A549 (cell line): Measurements from ENCODE around the gene SYNCRIP. TPM values are rescaled to one million over a fixed set of nuclear protein-coding genes. Genes with fewer than 3 reads are reported as not detected.
A peak's percentile ranks its signal among the peaks of the same experiment; 100 is the strongest.

Source experiments
- ATAC-seq, 2 experiments: fragments of 200-7000 bp in 1 of 2; fragments of >200 bp in 1 of 2; cut with Nextera tagmentation in 1 of 2; cut with Tn5 transposase in 1 of 2; 3 replicates each; pipeline versions ENCODE4 v1.8.0 to v1.9.1; 2018 to 2020; ENCODE audit warnings: mild to moderate bottlenecking in 1 of 2, moderate library complexity in 1 of 2
- CTCF ChIA-PET: fragments of 300-600 bp; sonication (Branson Sonifier 250); formaldehyde crosslinking; extraction: SDS; loops from one replicate; lab custom pipeline; 2021; ENCODE audit warnings: antibody characterized with exemption, inconsistent platforms; lab: Yijun Ruan, JAX
- POLR2A ChIA-PET: fragments of 350-600 bp; formaldehyde crosslinking; extraction: SDS; loops from one replicate; lab custom pipeline; 2021; ENCODE audit warnings: antibody characterized with exemption, inconsistent platforms; lab: Yijun Ruan, JAX
- DNase-seq, 2 experiments: peaks; one replicate each; pipeline versions ENCODE4 v3.0.0 to v3.0.0-alpha.2; 2011 to 2016; ENCODE audit warnings: low read depth in 1 of 2, low spot score in 1 of 2
- FAIRE-seq: peaks from 2 replicates; lab custom pipeline; 2011; peaks lifted over from hg19 to GRCh38; lab: Jason Lieb, UNC
- H3K27ac ChIP-seq, 2 experiments: fragments of >200 bp; sonication (Bioruptor Twin); formaldehyde crosslinking; 3 replicates each; pipeline ENCODE4 v1.5.1; 2016 to 2017
- H3K4me1 ChIP-seq: fragments of >200 bp; sonication (Bioruptor Twin); formaldehyde crosslinking; 3 replicates; pipeline ENCODE4 v1.6.1; 2016
- H3K4me2 ChIP-seq: fragments of >200 bp; sonication (Bioruptor Twin); formaldehyde crosslinking; 3 replicates; pipeline ENCODE4 v1.6.1; 2016
- H3K4me3 ChIP-seq: fragments of >200 bp; sonication (Bioruptor Twin); formaldehyde crosslinking; 3 replicates; pipeline ENCODE4 v1.5.1; 2016
- H3K9me3 ChIP-seq: fragments of >200 bp; sonication (Bioruptor Twin); formaldehyde crosslinking; 3 replicates; pipeline ENCODE4 v1.6.1; 2016
- BCL3 ChIP-seq: fragments of >200 bp; sonication (Bioruptor Twin); formaldehyde crosslinking; IDR thresholded peaks from 3 replicates; pipeline ENCODE4 v1.6.1; 2016
- CHD4 ChIP-seq: fragments of 200-600 bp; sonication (generic); IDR thresholded peaks from 2 replicates; pipeline ENCODE4 v1.6.1; 2016; ENCODE audit warnings: antibody characterized with exemption, mild to moderate bottlenecking, borderline replicate concordance
- ESRRA ChIP-seq: fragments of 150-350 bp; IDR thresholded peaks from 2 replicates; pipeline ENCODE4 v1.6.1; 2014; ENCODE audit warnings: mild to moderate bottlenecking, low read length, borderline replicate concordance
- FOSL2 ChIP-seq, 2 experiments: fragments of 450-650 bp in 1 of 2; fragments of >200 bp in 1 of 2; sonication (Bioruptor Twin) in 1 of 2; formaldehyde crosslinking; IDR thresholded peaks; 2 replicates each; pipeline versions ENCODE4 v1.5.0 to v1.6.1; 2016 to 2020; ENCODE audit warnings: mild to moderate bottlenecking in 1 of 2, moderate library complexity in 1 of 2
- FOXS1 ChIP-seq: fragments of 250-450 bp; sonication (Bioruptor Pico); IDR thresholded peaks from 2 replicates; pipeline ENCODE4 v1.5.0; 2020; ENCODE audit warnings: mild to moderate bottlenecking, moderate library complexity
- HDAC2 ChIP-seq: fragments of 200-600 bp; sonication (generic); IDR thresholded peaks from 2 replicates; pipeline ENCODE4 v1.6.1; 2016
- KDM1A ChIP-seq: fragments of 200-600 bp; sonication (generic); IDR thresholded peaks from 2 replicates; pipeline ENCODE4 v1.6.1; 2016; ENCODE audit warnings: low read depth, mild to moderate bottlenecking
- KDM5A ChIP-seq: fragments of 200-600 bp; sonication (generic); IDR thresholded peaks from 2 replicates; pipeline ENCODE4 v1.6.1; 2016; ENCODE audit warnings: antibody characterized with exemption, mild to moderate bottlenecking
- MYC ChIP-seq: IDR thresholded peaks from 2 replicates; pipeline ENCODE4 v1.6.1; 2012; ENCODE audit warnings: mild to moderate bottlenecking, inconsistent platforms, low read length, improper control_type of control experiment, borderline replicate concordance
- NPAS2 ChIP-seq: fragments of 250-450 bp; sonication (Bioruptor Pico); IDR thresholded peaks from 2 replicates; pipeline ENCODE4 v1.8.0; 2022; ENCODE audit warnings: mild to moderate bottlenecking, moderate library complexity, borderline replicate concordance
- PHF8 ChIP-seq: fragments of 200-600 bp; sonication (generic); IDR thresholded peaks from 2 replicates; pipeline ENCODE4 v1.6.1; 2016; ENCODE audit warnings: low read depth, mild to moderate bottlenecking, antibody characterized with exemption, moderate library complexity, borderline replicate concordance
- RCOR1 ChIP-seq: fragments of 150-350 bp; IDR thresholded peaks from 2 replicates; pipeline ENCODE4 v1.6.1; 2014; ENCODE audit warnings: antibody characterized with exemption, low read length, low read depth
- REST ChIP-seq: fragments of 200-600 bp; sonication (generic); IDR thresholded peaks from 2 replicates; pipeline ENCODE4 v1.6.1; 2016; ENCODE audit warnings: antibody characterized with exemption, mild to moderate bottlenecking, moderate library complexity
- RNF2 ChIP-seq: fragments of 200-600 bp; sonication (generic); IDR thresholded peaks from 2 replicates; pipeline ENCODE4 v1.6.1; 2016; ENCODE audit warnings: low read depth, mild to moderate bottlenecking, antibody characterized with exemption, moderate library complexity, borderline replicate concordance
- TFCP2L1 ChIP-seq: fragments of 250-450 bp; sonication (Bioruptor Pico); IDR thresholded peaks from 2 replicates; pipeline ENCODE4 v1.5.0; 2021; ENCODE audit warnings: mild to moderate bottlenecking
- TP53 ChIP-seq: fragments of 250-450 bp; sonication (Bioruptor Pico); IDR thresholded peaks from 2 replicates; pipeline ENCODE4 v1.5.0; 2021; ENCODE audit warnings: mild to moderate bottlenecking, moderate library complexity
- ZFP36 ChIP-seq: fragments of 450-650 bp; IDR thresholded peaks from 2 replicates; pipeline ENCODE4 v1.6.1; 2014; ENCODE audit warnings: borderline replicate concordance; ENCODE audit not compliant: partially characterized antibody
- WGBS: methylation state at CpG from one replicate; pipeline ENCODE4 v1.1.6; 2017; ENCODE audit errors: missing lambda C conversion rate; 5-methylcytosine and 5-hydroxymethylcytosine counted together
- polyA plus RNA-seq, 4 experiments: library from polyadenylated mRNA; depleted of rRNA in 3 of 4; stranded (reverse); fragments of >200 nt; fragmentation: RNase III in 1 of 4; extraction: RNeasy Plus Mini Kit Qiagen cat#74134 plus additional on column Dnase treatment in 1 of 4; gene quantifications; 2 replicates in 3 of 4; 3 replicates in 1 of 4; pipeline ENCODE4 v1.2.3, GENCODE V29; 2011 to 2017
- TF ChIP-seq, protein P1 (sequence below): fragments of 150-350 bp; IDR thresholded peaks from 2 replicates; pipeline ENCODE4 v1.6.1; 2014; ENCODE audit warnings: low read depth, mild to moderate bottlenecking, low read length

Gene SYNCRIP
- polyA plus RNA-seq, 2 of the 4 experiments (the other 2 are of a cell fraction): 47.5 to 102 TPM

- FAIRE-seq (no peak), DNase-seq (no peak), ATAC-seq (no peak)
- peaks cover 40% of the 10 kb centered on the region for H3K4me1 ChIP-seq
- peak overlapping the region; percentile 77 for H3K4me2 ChIP-seq
- ChIA-PET CTCF (interaction anchor here (1.2 kb wide), 1 partner anchor 16 kb away, joined by 3 read pairs; no protein-coding TSS in a partner anchor), POLR2A (interaction anchor here (9.5 kb wide), 1 partner anchor 34 kb away, joined by 378 read pairs; no protein-coding TSS in a partner anchor)
- no peak for TF ChIP-seq NPAS2 (CRISPR knock-in tag)
- no peak for TF ChIP-seq REST
- no peak for TF ChIP-seq RCOR1
- TF ChIP-seq, protein P1, sequence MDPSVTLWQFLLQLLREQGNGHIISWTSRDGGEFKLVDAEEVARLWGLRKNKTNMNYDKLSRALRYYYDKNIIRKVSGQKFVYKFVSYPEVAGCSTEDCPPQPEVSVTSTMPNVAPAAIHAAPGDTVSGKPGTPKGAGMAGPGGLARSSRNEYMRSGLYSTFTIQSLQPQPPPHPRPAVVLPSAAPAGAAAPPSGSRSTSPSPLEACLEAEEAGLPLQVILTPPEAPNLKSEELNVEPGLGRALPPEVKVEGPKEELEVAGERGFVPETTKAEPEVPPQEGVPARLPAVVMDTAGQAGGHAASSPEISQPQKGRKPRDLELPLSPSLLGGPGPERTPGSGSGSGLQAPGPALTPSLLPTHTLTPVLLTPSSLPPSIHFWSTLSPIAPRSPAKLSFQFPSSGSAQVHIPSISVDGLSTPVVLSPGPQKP: no peak
- no peak for TF ChIP-seq HDAC2
- no peak for TF ChIP-seq CHD4
- H3K4me3 ChIP-seq: peak overlapping the region; percentile 79
- H3K27ac ChIP-seq: peak overlapping the region; percentile 97 to 100
- H3K9me3 ChIP-seq: no peaks in the 10 kb centered on the region
- WGBS: 2% methylated on average over 14 of the region's 14 CpGs
Observed at GRCh38 chr6:85641522-85641896, 1.2 kb downstream of the SYNCRIP start.

GRCh38 chr6:85640821-85641220 lies 1.9 kb downstream of the SYNCRIP start:
- Histone ChIP-seq H3K27ac (0 out of 6 replicates have a peak overlapping the region, but pooled peaks of 1 of the 2 experiments have one; percentile 100), H3K4me3 (peak overlapping the region; percentile 79), H3K4me2 (peak overlapping the region; percentile 77), H3K4me1 (peaks cover 40% of the 10 kb centered on the region)
- 33% methylated on average over 3 of the region's 3 CpGs for WGBS
- POLR2A ChIA-PET: interaction anchor here (9.5 kb wide), 1 partner anchor 35 kb away, joined by 378 read pairs; no protein-coding TSS in a partner anchor
- TF ChIP-seq MYC (no peak), TFCP2L1 (CRISPR knock-in tag) (no peak), ZFP36 (no peak), ESRRA (no peak), REST (no peak), PHF8 (no peak), KDM5A (no peak), RNF2 (no peak), FOXS1 (CRISPR knock-in tag) (no peak), FOSL2 (IDR thresholded peaks at IDR 0.05) (no peak), FOSL2 (CRISPR knock-in tag; IDR thresholded peaks at IDR 0.05) (no peak), CHD4 (no peak), KDM1A (no peak), TP53 (no peak), BCL3 (no peak)
- TF ChIP-seq, all 56 proteins: peak for 0
- CTCF ChIA-PET: interaction anchor here (1.2 kb wide), 1 partner anchor 15 kb away, joined by 3 read pairs; no protein-coding TSS in a partner anchor
- no peak for ATAC-seq
- H3K9me3 ChIP-seq: no peaks in the 10 kb centered on the region
- DNase-seq: no peak
- no peak for FAIRE-seq
